ENCODE measurements around the gene ITPA. TPM values are rescaled to one million over a fixed set of nuclear protein-coding genes. Genes with fewer than 3 reads are reported as not detected.

ITPA gene
- polyA plus RNA-seq, 1 experiment: 25.2 TPM

DNA sequence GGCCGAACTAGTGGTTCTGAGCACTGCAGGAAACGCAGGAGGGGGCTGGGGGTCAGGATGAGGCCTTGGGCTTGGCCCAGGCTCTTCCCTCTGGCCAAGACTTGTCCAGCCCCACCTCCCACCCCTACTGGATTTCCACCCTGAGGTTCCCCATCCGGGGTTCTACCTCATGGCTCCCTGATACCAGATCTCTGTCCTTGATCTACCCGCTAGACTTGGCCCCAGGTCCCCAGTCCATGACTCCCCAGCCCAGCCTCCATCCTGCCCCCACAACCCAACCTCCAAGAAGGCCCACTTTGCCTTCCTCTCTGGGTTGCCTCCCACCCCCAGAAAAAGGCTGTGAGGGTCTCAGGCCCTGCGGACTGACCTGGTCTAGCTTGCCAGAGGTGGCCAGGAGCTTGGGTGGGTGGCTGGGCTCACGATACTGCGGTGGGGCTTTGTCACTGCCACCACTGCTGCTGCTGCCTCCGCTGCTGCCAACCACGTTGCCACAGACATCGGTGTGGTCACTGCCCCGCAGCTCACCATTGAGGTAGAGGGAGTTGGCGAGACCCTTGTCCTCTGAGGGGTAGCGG lies 42.9 kb upstream of the ITPA start:
- POLR2A ChIA-PET: no interaction called here

DNA sequence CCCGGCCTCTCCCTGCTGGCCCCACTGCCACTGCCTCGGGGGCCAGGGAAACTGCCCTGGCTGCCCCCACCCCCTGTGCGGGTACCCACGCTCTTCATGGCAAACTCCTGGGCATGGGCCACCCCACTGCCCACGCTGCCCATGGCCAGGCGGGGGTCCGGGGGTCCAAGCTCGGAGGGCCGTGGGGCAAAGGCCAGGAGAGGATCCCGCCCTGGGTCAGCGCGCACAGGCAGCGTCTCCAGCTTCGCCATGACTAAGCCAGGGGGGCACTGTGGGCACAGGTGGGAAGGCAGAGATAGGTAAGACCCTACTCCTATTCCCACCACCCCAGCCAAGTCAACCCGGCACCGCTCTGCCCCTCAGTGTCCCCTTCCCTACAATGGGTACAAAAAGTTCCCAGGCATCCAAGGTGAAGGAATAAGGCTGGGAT lies 42.4 kb upstream of the ITPA start:
- DNase-seq (ENCODE audit: low read depth, low spot score): no peak
- H3K9me3 ChIP-seq (ENCODE audit: control insufficient read depth, insufficient read depth, low read length): no peaks in the 10 kb centered on the region
- no peak overlapping the region for H3K27ac ChIP-seq (ENCODE audit: low read depth, low read length)
- H3K27me3 ChIP-seq (ENCODE audit: control insufficient read depth, insufficient read depth, low read length): peaks cover 14% of the 10 kb centered on the region
- CTCF ChIA-PET: no interaction called here
- TF ChIP-seq, protein P1, sequence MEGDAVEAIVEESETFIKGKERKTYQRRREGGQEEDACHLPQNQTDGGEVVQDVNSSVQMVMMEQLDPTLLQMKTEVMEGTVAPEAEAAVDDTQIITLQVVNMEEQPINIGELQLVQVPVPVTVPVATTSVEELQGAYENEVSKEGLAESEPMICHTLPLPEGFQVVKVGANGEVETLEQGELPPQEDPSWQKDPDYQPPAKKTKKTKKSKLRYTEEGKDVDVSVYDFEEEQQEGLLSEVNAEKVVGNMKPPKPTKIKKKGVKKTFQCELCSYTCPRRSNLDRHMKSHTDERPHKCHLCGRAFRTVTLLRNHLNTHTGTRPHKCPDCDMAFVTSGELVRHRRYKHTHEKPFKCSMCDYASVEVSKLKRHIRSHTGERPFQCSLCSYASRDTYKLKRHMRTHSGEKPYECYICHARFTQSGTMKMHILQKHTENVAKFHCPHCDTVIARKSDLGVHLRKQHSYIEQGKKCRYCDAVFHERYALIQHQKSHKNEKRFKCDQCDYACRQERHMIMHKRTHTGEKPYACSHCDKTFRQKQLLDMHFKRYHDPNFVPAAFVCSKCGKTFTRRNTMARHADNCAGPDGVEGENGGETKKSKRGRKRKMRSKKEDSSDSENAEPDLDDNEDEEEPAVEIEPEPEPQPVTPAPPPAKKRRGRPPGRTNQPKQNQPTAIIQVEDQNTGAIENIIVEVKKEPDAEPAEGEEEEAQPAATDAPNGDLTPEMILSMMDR (IDR thresholded peaks at IDR 0.05; ENCODE audit: low read depth, low read length): no peak
- POLR2A ChIA-PET: no interaction called here
- H3K4me3 ChIP-seq (ENCODE audit: low read depth, low read length): no peak overlapping the region

More for the DNA sequence above, 42.9 kb upstream of the ITPA start:
- DNase-seq (ENCODE audit: low read depth, low spot score): no peak
- H3K27ac ChIP-seq (ENCODE audit: low read depth, low read length): no peak overlapping the region
- H3K4me3 ChIP-seq (ENCODE audit: low read depth, low read length): no peak overlapping the region
- CTCF ChIA-PET: no interaction called here
- peaks cover 11% of the 10 kb centered on the region for H3K27me3 ChIP-seq (ENCODE audit: control insufficient read depth, insufficient read depth, low read length)
- TF ChIP-seq, protein P1 (IDR thresholded peaks at IDR 0.05; ENCODE audit: low read depth, low read length): no peak
- H3K9me3 ChIP-seq (ENCODE audit: control insufficient read depth, insufficient read depth, low read length): no peaks in the 10 kb centered on the region

DNA sequence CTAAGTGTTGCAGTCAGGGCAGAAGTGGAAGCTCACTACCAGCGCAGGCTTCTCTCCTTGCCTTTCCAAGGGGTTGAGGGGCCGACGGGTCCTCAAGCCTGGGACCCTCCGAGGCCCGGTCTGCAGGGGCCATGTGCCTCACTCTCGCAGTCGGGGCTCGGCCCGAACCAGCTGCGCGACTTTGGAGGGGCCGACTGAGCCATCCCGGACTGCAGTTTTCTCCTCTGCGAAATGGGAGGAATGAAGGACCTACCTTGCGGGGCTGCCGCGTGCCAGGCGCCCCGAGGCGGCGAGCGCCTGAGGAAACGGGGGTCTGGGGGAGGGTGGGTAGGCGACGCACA lies 41.6 kb upstream of the ITPA start:
- DNase-seq (ENCODE audit: low read depth, low spot score): no peak
- Histone ChIP-seq H3K4me3 (ENCODE audit: low read depth, low read length) (no peak overlapping the region), H3K27me3 (ENCODE audit: control insufficient read depth, insufficient read depth, low read length) (peaks cover 20% of the 10 kb centered on the region), H3K27ac (ENCODE audit: low read depth, low read length) (no peak overlapping the region), H3K9me3 (ENCODE audit: control insufficient read depth, insufficient read depth, low read length) (no peaks in the 10 kb centered on the region)
- CTCF ChIA-PET: no interaction called here
- POLR2A ChIA-PET: no interaction called here
- TF ChIP-seq, protein P1 (IDR thresholded peaks at IDR 0.05; ENCODE audit: low read depth, low read length): no peak

DNA sequence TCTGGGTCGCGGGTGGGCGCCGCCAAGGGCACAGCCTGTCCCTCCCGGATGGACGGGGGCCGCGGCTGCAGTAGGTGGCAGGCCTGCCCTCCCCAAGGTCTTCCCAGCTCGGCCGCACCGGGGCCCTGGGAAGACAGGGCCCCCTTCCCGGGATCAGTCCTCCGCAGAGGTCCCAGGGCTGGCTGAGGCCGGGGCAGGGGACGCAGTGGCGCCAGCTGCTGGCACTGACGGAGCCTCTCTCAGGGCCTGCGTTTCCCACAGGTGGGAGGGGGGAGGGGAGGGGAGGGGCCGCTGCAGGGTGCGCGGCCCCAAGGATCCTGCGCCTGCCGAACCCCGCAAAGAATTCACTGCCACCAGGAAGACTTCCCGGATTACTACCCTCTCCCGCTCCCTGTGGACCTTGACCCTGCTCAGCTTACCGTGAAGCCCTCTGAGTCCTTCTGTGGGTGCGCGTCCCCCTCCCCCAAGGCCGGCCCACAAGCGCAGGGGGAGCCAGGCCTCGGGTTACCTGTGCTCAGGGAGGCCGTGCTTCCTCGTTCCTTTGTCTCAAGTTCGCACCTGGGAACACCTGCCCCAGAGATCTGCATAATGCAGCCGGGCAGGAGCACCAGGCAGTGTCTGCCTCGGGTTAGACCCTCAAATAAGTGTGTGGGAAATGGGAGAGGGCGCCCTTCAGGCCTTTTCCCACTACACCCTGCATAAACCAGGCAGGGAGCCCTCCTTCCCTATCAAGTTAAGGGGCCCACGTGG lies 41.0 kb upstream of the ITPA start:
- Histone ChIP-seq H3K27ac (ENCODE audit: low read depth, low read length) (no peak overlapping the region), H3K27me3 (ENCODE audit: control insufficient read depth, insufficient read depth, low read length) (peaks cover 21% of the 10 kb centered on the region), H3K9me3 (ENCODE audit: control insufficient read depth, insufficient read depth, low read length) (no peaks in the 10 kb centered on the region; the same call in 1 of the 2 replicates), H3K4me3 (ENCODE audit: low read depth, low read length) (no peak overlapping the region)
- TF ChIP-seq, protein P1 (IDR thresholded peaks at IDR 0.05; ENCODE audit: low read depth, low read length): no peak
- CTCF ChIA-PET: no interaction called here
- DNase-seq (ENCODE audit: low read depth, low spot score): no peak
- POLR2A ChIA-PET: no interaction called here

DNA sequence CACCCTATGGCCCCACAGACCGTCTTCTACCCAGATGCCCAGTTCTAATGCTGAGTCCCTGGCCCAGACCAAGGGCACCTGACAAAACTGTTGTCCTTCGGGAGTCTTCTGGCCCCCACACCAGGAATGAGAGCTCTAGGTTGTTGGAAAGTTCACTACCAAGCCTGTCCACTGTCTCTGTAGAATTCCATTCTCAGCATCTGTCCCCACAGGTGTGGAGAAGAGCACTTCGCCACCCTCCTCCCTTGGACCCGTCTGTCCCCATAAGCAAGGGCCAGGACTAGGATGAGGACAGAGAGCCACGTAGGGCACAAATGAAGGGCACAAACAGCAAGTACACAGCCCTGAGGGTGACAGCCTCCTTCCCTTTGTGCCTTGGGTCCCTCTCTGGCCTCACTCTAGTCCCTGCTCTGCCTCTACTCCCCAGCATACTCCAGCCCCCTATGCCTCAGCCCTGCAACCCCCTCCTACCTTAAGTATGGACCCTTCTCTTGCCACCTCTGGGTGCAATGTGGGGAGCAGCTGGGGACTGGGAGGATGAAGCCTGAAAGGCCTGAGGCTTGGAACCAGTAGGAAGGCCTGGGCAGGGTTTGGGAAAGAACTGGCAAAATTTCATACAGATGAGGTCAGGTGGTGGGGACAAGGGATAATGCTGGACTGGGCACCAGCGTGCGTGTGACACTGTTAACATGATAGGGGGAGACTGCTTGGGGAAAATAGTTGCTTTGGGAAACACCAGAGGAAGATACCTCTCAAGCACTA lies 40.3 kb upstream of the ITPA start:
- ChIA-PET CTCF (no interaction called here), POLR2A (no interaction called here)
- TF ChIP-seq, protein P1 (IDR thresholded peaks at IDR 0.05; ENCODE audit: low read depth, low read length): no peak
- Histone ChIP-seq H3K27ac (ENCODE audit: low read depth, low read length) (no peak overlapping the region), H3K4me3 (ENCODE audit: low read depth, low read length) (no peak overlapping the region), H3K27me3 (ENCODE audit: control insufficient read depth, insufficient read depth, low read length) (peaks cover 25% of the 10 kb centered on the region), H3K9me3 (ENCODE audit: control insufficient read depth, insufficient read depth, low read length) (peaks cover 3% of the 10 kb centered on the region; the same call in 1 of the 2 replicates)
- no peak for DNase-seq (ENCODE audit: low read depth, low spot score)

Data from AG04450 (cell line).